G401 (cell line): ENCODE results near the gene UST. TPM values are rescaled to one million over a fixed set of nuclear protein-coding genes. Genes with fewer than 3 reads are reported as not detected.
"Not testable (repeated sequence)": the region's sequence is repeated elsewhere in the genome, so short reads cannot be mapped to it uniquely, and the experiment has no call there.

ENCODE experiments used
- DNase-seq: peaks from one replicate; pipeline ENCODE4 v3.0.0-alpha.2; 2015; ENCODE audit warnings: low spot score
- in situ Hi-C: cut with HindIII; loops from 2 replicates; pipeline ENCODE4 v1.10.0; 2016; ENCODE audit warnings: low sequenced_read_pairs, mixed read lengths
- total RNA-seq: library from RNA; depleted of rRNA; stranded (reverse); fragments of >200 nt; shearing (Covaris generic); gene quantifications from 2 replicates; pipeline ENCODE4 v1.2.3, GENCODE V29; 2014

UST gene
- total RNA-seq, 1 experiment from 2014 or later: not detected

GRCh38 chr6:148824960-148825359 is 78.1 kb downstream of the UST start:
- in situ Hi-C loops: no loop called here

DNA sequence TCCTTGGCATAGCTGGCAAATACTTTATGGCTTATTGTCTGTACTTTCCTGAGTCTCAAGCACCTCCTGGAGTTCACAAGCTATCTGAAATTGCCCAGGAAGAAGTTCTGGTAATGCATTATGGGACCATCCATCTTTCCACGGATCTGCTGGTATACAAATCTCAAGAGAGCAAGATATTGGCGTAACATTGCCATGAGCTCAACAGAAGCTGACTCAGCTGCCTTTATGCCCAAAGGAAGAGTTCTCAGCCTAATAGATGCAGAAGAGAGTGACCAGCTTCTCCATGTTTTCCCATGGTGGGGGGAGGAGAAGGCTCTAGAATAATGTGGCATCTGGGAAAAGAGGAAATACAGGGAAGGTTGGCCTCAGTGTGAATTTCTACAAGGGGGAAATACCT is 78.7 kb downstream of the UST start:
- in situ Hi-C loops: no loop called here
- DNase-seq: no peak

More at GRCh38 chr6:148824960-148825359, 78.1 kb downstream of the UST start:
- DNase-seq: no peak

GRCh38 chr6:148827416-148828045 is 80.7 kb downstream of the UST start:
- no peak for DNase-seq
- in situ Hi-C loops: no loop called here

DNA sequence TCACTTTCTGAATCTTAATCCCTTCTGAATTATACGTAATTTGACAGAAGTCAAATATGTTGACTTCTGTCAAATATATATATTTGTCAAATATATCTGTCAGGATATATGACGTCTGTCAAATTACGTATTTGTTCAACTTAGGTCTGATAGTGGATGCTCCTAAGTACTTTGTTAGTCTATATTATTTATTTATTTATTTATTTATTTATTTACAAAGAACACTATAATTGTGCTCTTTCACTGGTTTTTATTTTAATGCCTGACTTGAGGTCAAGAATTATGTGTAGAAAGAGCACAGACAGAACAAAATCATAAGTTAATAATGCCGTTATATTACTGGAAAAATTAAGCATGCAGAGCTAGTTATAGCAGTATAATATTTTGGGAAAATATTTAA is 81.2 kb downstream of the UST start:
- no peak for DNase-seq
- in situ Hi-C loops: no loop called here

DNA sequence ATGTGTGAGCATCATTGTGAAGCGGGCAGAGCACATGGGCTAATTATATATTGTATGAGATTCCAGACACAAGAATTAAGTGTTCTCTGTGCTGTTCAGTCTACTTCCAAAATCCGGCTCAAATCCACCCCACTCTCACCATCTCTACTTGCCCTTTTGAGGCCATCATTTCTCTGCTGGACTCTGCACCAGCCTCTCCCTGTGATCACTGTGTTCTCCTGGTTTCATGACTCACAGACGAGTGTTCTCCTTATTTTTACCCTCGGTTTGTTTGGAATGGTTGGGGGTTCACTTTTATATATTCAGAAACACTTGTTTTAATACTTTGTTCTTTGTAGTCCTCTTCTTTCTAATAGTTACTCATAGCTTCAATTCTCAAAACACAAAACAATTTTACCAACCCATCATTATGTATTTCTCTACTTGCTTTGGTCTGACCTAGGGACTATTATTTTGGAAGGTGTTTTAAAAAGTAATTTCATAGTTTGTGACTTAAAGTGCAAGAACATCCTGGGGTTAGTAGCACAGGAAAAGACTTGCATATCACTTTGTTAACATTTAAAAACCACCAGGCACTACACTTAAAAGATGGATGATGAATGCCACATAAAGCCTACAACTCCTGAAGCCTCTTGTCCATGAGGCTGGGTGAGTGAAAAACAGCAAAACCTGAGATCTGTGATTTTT is 82.7 kb downstream of the UST start:
- in situ Hi-C loops: no loop called here

GRCh38 chr6:148830614-148831013 is 83.8 kb downstream of the UST start:
- no peak for DNase-seq
- in situ Hi-C loops: no loop called here

More for the DNA sequence above, 82.7 kb downstream of the UST start:
- no peak for DNase-seq

GRCh38 chr6:148831064-148831463 is 84.2 kb downstream of the UST start:
- no peak for DNase-seq
- in situ Hi-C loops: no loop called here

DNA sequence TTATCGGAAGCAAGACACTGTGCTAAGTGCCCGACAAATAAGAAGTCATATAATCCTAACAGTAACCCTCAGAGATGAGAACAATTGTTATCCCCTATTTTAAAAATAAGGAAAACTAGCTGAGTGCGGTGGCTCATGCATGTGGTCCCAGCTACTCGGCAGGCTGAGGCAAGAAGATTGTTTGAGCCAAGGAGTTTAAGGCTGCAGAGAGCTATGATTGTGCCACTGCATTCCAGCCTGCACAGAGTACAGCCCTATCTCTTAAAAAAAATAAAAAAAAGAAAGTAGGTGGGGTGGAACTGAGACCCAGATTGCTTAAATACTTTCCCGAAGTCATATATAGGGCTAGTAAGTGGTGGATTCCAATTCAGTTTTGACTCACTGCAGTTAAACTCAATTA is 84.7 kb downstream of the UST start:
- in situ Hi-C loops: no loop called here
- DNase-seq: no peak

GRCh38 chr6:148835920-148836441 is 89.2 kb downstream of the UST start:
- in situ Hi-C loops: no loop called here
- DNase-seq: no peak

GRCh38 chr6:148836751-148837150 is 89.9 kb downstream of the UST start:
- in situ Hi-C loops: no loop called here

DNA sequence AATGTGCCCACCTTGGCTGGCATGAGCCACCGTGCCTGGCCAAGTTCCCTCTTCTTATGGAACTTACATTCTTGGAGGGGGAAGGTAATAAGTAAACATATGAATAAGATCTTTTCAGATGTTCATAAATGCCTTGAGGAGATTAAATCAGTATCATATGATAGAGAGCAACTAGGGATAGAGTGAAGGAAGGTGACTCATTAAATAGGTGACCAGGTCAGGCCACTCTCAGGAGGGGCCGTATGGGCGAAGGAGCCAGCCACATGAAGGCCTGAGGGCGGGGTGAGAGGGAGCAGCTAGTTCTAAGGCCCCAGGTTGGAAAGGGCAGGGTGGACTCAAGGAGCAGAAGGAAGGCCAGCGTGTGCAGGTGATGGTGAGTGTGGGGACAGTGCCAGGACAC is 91.1 kb downstream of the UST start:
- in situ Hi-C loops: no loop called here
- DNase-seq: no peak

More at GRCh38 chr6:148836751-148837150, 89.9 kb downstream of the UST start:
- no peak for DNase-seq

DNA sequence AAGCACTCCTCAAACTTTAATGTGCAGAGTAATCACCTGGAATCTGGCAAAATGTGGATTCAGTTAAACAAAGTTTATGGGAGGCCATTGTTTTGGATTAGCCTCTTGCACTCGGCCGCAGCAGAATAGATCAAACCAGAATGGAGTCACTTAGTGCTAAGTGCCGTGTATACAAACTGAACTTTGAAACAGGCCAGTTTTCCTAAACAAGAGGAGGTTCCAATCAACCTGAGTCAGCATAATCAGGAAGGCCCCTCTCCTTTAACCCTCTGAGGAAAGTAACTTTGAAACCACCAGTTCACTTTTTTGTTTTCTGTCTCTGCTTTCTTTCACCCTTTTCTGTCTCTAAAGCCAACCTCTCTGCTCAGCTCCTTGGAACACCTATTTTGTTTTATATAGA is 92.2 kb downstream of the UST start:
- in situ Hi-C loops: no loop called here
- DNase-seq: no peak

GRCh38 chr6:148840256-148840655 is 93.4 kb downstream of the UST start:
- no peak for DNase-seq
- in situ Hi-C loops: no loop called here

GRCh38 chr6:148842296-148843019 is 95.6 kb downstream of the UST start:
- DNase-seq: no peak
- in situ Hi-C loops: no loop called here

GRCh38 chr6:148845464-148845863 is 98.6 kb downstream of the UST start:
- in situ Hi-C loops: no loop called here
- no peak for DNase-seq

DNA sequence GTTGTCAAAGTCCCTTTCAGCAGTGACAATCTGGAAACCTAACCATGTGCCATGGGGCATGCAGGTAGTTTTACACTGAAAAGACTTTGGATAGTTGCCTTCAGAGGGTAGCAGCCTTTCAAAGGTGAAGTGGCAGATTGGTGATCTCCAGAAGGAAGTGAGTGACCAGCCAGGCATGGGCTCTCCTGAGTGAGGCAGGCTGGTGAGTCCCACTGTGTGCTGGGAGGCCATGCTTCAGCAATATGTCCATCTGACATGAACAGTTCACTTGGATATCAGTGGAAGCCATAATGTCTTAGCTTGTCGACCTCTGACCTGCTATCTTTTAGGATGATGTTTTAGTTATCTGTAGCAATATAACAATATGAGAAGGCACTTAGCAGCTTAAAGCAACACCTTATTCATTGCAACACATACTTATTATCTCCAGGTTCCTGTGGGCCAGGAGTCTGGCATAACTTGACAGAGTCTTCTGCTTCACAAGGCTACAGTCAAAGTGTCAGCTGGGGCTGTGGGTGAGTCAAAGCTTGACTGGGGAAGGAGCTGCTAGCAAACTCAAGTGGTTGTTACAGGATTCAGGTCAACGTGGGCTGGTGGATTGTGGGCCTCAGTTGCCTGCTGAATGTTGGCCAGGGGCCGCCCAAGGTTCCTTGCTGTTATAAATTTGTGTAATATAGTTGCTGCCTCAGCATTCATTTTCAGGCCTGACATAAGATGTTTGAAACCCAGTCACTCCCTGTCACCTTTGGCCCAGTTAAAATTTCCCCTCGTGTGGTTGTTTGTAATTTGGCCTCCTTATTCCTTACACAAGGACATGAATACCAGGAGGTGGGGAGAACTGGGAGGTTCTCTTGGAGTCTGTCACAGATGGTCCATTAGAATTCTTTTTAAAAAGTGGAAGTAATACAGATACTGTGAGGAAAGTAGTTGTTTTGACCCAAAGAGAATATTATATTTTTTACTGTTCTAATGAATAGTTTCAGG is 100.2 kb downstream of the UST start:
- DNase-seq: no peak
- in situ Hi-C loops: no loop called here

DNA sequence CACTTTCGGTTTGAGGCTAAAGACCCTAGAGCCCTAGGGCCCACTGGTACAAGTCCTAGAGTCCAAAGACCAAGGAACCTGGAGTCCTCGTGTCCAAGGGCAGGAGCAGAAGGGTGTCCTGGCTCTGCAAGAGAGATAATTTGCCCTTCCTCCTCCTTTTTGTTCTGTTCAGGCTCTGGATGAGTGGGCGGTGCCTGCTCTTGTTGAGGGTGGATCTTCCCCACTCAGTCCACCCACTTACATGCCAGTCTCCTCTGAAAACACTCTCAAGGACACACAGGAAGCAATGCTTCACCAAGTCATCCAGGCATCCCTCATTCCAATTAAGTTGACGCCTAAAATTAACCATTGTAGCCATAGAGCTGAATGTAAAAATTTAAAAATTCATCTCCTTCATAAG is 102.1 kb downstream of the UST start:
- no peak for DNase-seq
- in situ Hi-C loops: no loop called here

- DNase-seq, in situ Hi-C loops: not testable (repeated sequence)
Measured at GRCh38 chr6:148849449-148849848, 102.6 kb downstream of the UST start.

DNA sequence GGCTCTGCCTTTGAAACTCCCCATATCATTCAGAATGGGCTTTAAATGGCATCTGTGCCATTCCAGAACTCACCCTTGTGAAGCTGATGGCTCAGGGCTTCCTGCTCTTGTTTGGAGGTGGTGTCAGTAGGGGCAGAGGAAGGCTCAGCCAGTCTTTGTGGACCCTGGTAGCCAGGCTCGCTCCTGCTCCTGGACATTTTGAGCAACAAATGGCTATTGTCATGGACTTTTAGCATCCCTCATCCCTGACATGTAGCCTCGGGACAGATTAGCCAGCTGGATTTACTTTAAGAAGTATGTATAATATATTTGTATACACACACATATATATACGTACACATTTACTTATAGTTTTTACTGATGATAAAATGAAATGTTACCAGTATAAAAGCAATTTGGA is 104.1 kb downstream of the UST start:
- in situ Hi-C loops: no loop called here

More for the DNA sequence above, 104.1 kb downstream of the UST start:
- DNase-seq: no peak
